Measurements from ENCODE around the gene ETV5. TPM values are rescaled to one million over a fixed set of nuclear protein-coding genes. Genes with fewer than 3 reads are reported as not detected.
A peak's percentile ranks its signal among the peaks of the same experiment; 100 is the strongest.

The ETV5 gene
- total and polyA plus RNA-seq, 2 donors (not counting 1 experiment from before 2014, with no cell fraction given) = 23.1 to 24.9 TPM

DNA sequence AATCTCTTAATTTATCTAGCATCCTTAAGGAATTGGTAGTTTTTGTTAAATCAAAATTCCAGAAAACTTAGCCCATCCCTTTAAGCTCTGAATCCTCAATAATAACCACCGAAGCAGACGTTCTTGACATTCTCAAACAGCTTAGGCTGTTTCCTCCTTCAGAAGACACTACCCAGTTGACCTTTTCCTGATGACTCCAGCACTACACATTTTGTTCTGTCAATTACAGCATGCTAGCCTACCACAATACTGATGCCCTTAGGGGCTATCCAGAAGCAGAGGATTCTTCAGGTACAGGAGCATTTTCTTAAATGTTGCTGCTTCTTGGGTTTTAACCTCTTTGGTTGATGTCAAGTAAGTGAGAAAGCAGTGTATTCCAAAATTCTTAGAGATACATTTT is 33.4 kb downstream of the ETV5 start:
- DNase-seq (ENCODE audit: low read depth in 2 of 2) = no peak
- TF ChIP-seq EZH2 (IDR thresholded peaks at IDR 0.05; ENCODE audit: low read length, missing control alignments) (no peak), CTCF (conservative IDR thresholded peaks at IDR 0.05 in 1 of 2, IDR thresholded peaks at IDR 0.05 in 1 of 2; ENCODE audit: low read depth in 1 of 2, low read length in 2 of 2) (no peak)
- H3K9ac ChIP-seq (ENCODE audit: insufficient read depth, low read length) = no peak overlapping the region
- no peak overlapping the region for H3K4me3 ChIP-seq (replicated peaks in 1 of 4; ENCODE audit: control extremely low read depth in 1 of 4, insufficient read depth in 1 of 4, low read depth in 3 of 4, low read length in 4 of 4)
- no peaks in the 10 kb centered on the region for H3K27me3 ChIP-seq (ENCODE audit: control insufficient read depth, insufficient read depth, low read length)
- no peaks in the 10 kb centered on the region for H3K9me3 ChIP-seq (ENCODE audit: control insufficient read depth, insufficient read depth, low read depth, low read length)
- peaks cover 5% of the 10 kb centered on the region for H3K4me1 ChIP-seq (ENCODE audit: control insufficient read depth, extremely low read depth, insufficient read depth, low read length)
- no peak overlapping the region for H3K27ac ChIP-seq (ENCODE audit: insufficient read depth, low read length)
- H3K36me3 ChIP-seq (ENCODE audit: control insufficient read depth, insufficient read depth, low read length) = peaks cover 2% of the 10 kb centered on the region
- no peaks in the 10 kb centered on the region for H3K79me2 ChIP-seq (ENCODE audit: control insufficient read depth, insufficient read depth, low read length)
- no peak overlapping the region for H2AFZ ChIP-seq (ENCODE audit: low read length)
- no peaks in the 10 kb centered on the region for H4K20me1 ChIP-seq (ENCODE audit: control insufficient read depth, extremely low read depth, insufficient read depth, low read length)
- no peak overlapping the region for H3K4me2 ChIP-seq (ENCODE audit: extremely low read depth, insufficient read depth, low read length)

DNA sequence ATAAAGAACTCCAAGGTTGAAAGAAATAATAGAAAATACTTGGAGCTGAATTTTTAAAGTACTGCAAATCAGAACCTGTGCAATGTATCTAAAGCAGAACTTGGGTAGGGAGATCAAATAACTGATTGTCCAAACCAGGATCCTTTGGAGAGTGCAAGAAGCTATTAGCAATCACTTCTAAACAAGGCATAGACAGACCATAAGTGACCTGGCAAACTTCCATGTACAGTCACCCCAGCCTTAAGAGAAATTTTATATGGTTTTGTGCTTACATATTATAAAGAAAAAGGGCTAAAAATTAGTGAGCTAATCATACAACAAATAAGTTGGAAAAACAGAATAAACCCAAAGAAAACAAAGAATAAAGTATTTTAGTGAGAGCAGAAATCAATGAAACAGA is 35.2 kb downstream of the ETV5 start:
- H2AFZ ChIP-seq (ENCODE audit: low read length) = no peak overlapping the region
- peaks cover 2% of the 10 kb centered on the region for H3K36me3 ChIP-seq (ENCODE audit: control insufficient read depth, insufficient read depth, low read length)
- no peaks in the 10 kb centered on the region for H4K20me1 ChIP-seq (ENCODE audit: control insufficient read depth, extremely low read depth, insufficient read depth, low read length)
- H3K27ac ChIP-seq (ENCODE audit: insufficient read depth, low read length) = no peak overlapping the region
- no peak for TF ChIP-seq EZH2 (IDR thresholded peaks at IDR 0.05; ENCODE audit: low read length, missing control alignments)
- no peak for TF ChIP-seq CTCF (conservative IDR thresholded peaks at IDR 0.05 in 1 of 2, IDR thresholded peaks at IDR 0.05 in 1 of 2; ENCODE audit: low read depth in 1 of 2, low read length in 2 of 2)
- H3K9me3 ChIP-seq (ENCODE audit: control insufficient read depth, insufficient read depth, low read depth, low read length) = no peaks in the 10 kb centered on the region
- no peaks in the 10 kb centered on the region for H3K79me2 ChIP-seq (ENCODE audit: control insufficient read depth, insufficient read depth, low read length)
- DNase-seq (ENCODE audit: low read depth in 2 of 2) = peak; percentile 12 to 39
- no peak overlapping the region for H3K4me3 ChIP-seq (replicated peaks in 1 of 4; ENCODE audit: control extremely low read depth in 1 of 4, insufficient read depth in 1 of 4, low read depth in 3 of 4, low read length in 4 of 4)
- peaks cover 5% of the 10 kb centered on the region for H3K4me1 ChIP-seq (ENCODE audit: control insufficient read depth, extremely low read depth, insufficient read depth, low read length)
- no peak overlapping the region for H3K9ac ChIP-seq (ENCODE audit: insufficient read depth, low read length)
- H3K27me3 ChIP-seq (ENCODE audit: control insufficient read depth, insufficient read depth, low read length) = no peaks in the 10 kb centered on the region
- no peak overlapping the region for H3K4me2 ChIP-seq (ENCODE audit: extremely low read depth, insufficient read depth, low read length)

GRCh38 chr3:186070996-186071395 is 37.9 kb downstream of the ETV5 start:
- Histone ChIP-seq H2AFZ (ENCODE audit: low read length) (no peak overlapping the region), H3K79me2 (ENCODE audit: control insufficient read depth, insufficient read depth, low read length) (no peaks in the 10 kb centered on the region), H3K9ac (ENCODE audit: insufficient read depth, low read length) (no peak overlapping the region), H3K4me3 (replicated peaks in 1 of 4; ENCODE audit: control extremely low read depth in 1 of 4, insufficient read depth in 1 of 4, low read depth in 3 of 4, low read length in 4 of 4) (no peak overlapping the region), H3K4me1 (ENCODE audit: control insufficient read depth, extremely low read depth, insufficient read depth, low read length) (peaks cover 5% of the 10 kb centered on the region), H4K20me1 (ENCODE audit: control insufficient read depth, extremely low read depth, insufficient read depth, low read length) (no peaks in the 10 kb centered on the region), H3K36me3 (ENCODE audit: control insufficient read depth, insufficient read depth, low read length) (no peaks in the 10 kb centered on the region), H3K27me3 (ENCODE audit: control insufficient read depth, insufficient read depth, low read length) (no peaks in the 10 kb centered on the region), H3K27ac (ENCODE audit: insufficient read depth, low read length) (no peak overlapping the region), H3K4me2 (ENCODE audit: extremely low read depth, insufficient read depth, low read length) (no peak overlapping the region), H3K9me3 (ENCODE audit: control insufficient read depth, insufficient read depth, low read depth, low read length) (no peaks in the 10 kb centered on the region)
- no peak for TF ChIP-seq CTCF (conservative IDR thresholded peaks at IDR 0.05 in 1 of 2, IDR thresholded peaks at IDR 0.05 in 1 of 2; ENCODE audit: low read depth in 1 of 2, low read length in 2 of 2)
- no peak for TF ChIP-seq EZH2 (IDR thresholded peaks at IDR 0.05; ENCODE audit: low read length, missing control alignments)
- peak in 1 of 2 donors; percentile 50 for DNase-seq (ENCODE audit: low read depth in 2 of 2)

All from fibroblast of lung (primary cell).